Measurements from ENCODE around the gene EXTL2.

DNA sequence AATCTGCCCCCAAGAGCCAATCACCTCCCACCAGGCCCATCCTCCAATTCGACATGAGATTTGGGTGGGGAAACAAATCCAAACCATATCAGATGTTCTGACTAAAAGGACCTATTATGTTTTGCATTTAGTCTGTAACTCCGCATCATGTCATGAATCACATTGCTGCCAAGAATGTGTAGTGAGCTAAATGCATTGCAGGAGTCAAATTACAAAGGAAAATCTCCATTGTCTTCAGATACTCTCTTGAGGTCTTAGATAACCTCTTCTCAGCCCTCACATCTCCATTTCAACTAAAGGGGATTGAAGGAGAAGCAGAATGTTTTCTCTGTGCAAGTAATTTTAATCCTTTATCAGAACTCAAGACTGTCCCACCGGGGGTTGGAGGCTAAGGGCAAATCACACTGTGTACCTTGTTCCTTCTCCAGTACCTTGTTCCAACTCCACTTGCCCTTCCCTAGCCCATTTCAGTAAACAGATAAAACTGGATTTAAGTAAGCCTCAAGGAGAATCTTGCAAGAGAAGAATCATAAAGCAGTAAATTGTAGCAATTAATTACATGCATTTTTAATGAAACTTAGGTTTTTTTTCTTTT lies 34.1 kb downstream of the EXTL2 start:
- no peak for TF ChIP-seq SUZ12 (IDR thresholded peaks at IDR 0.05; ENCODE audit: extremely low read depth, insufficient read depth, insufficient read length)
- TF ChIP-seq ZNF274 (IDR thresholded peaks at IDR 0.05; ENCODE audit: low read depth, low read length): no peak
